Jurkat, Clone E6-1 (cell line): Measurements from ENCODE around the gene AAMP.

Experiments
- DNase-seq: peaks from one replicate; pipeline ENCODE4 v3.0.0-alpha.2; 2011; ENCODE audit warnings: low read depth, low spot score
- H3K4me3 ChIP-seq: 2 replicates; pipeline ENCODE4 v1.5.1; 2011; ENCODE audit warnings: mild to moderate bottlenecking, low read length, control low read depth, moderate library complexity

AAMP gene

GRCh38 chr2:218296200-218296599 is 26.3 kb upstream of the AAMP start:
- H3K4me3 ChIP-seq, result no peak overlapping the region
- DNase-seq, result no peak

GRCh38 chr2:218295029-218295428 is 25.1 kb upstream of the AAMP start:
- H3K4me3 ChIP-seq, result no peak overlapping the region
- DNase-seq, result no peak

- DNase-seq, result no peak
- H3K4me3 ChIP-seq, result no peak overlapping the region
Measured at GRCh38 chr2:218294430-218295022, 24.6 kb upstream of the AAMP start.

GRCh38 chr2:218293715-218294429 is 23.9 kb upstream of the AAMP start:
- H3K4me3 ChIP-seq, result no peak overlapping the region
- no peak for DNase-seq

GRCh38 chr2:218292048-218293014 is 22.4 kb upstream of the AAMP start, which contains the start of gene TMBIM1:
Gene TMBIM1 (minus strand): TSS chr2:218292503. CDS start chr2:218282141, 10,362 bp downstream.
- peak within 1 kb of the TSS; percentile 23 for H3K4me3 ChIP-seq
- no peak for DNase-seq

GRCh38 chr2:218291318-218292047 is 21.5 kb upstream of the AAMP start:
- no peak for DNase-seq

GRCh38 chr2:218290316-218291261 is 20.7 kb upstream of the AAMP start:
- DNase-seq, result peak; percentile 65
- no peak overlapping the region for H3K4me3 ChIP-seq

More at GRCh38 chr2:218291318-218292047, 21.5 kb upstream of the AAMP start:
- peak overlapping the region; percentile 23; the same call in 1 of the 2 replicates for H3K4me3 ChIP-seq

- no peak overlapping the region for H3K4me3 ChIP-seq
- DNase-seq, result no peak
Measured at GRCh38 chr2:218289639-218290315, 19.8 kb upstream of the AAMP start.

- DNase-seq, result peak; percentile 80
- H3K4me3 ChIP-seq, result peak overlapping the region; percentile 62
Measured at GRCh38 chr2:218286570-218287459, 16.9 kb upstream of the AAMP start.

GRCh38 chr2:218285604-218286003 is 15.7 kb upstream of the AAMP start:
- no peak overlapping the region; the same call in 1 of the 2 replicates for H3K4me3 ChIP-seq

GRCh38 chr2:218284106-218284811 is 14.3 kb upstream of the AAMP start:
- no peak for DNase-seq
- no peak overlapping the region for H3K4me3 ChIP-seq

More at GRCh38 chr2:218285604-218286003, 15.7 kb upstream of the AAMP start:
- DNase-seq, result no peak

- DNase-seq, result no peak
- H3K4me3 ChIP-seq, result no peak overlapping the region
Measured at GRCh38 chr2:218282173-218282991, 12.4 kb upstream of the AAMP start.

GRCh38 chr2:218281449-218281848 is 11.5 kb upstream of the AAMP start:
- no peak overlapping the region for H3K4me3 ChIP-seq
- no peak for DNase-seq

- H3K4me3 ChIP-seq, result no peak overlapping the region
- no peak for DNase-seq
Measured at GRCh38 chr2:218280260-218280870, 10.4 kb upstream of the AAMP start.
